Measurements from ENCODE around the gene UNC119B.
"Not testable (repeated sequence)": the region's sequence is repeated elsewhere in the genome, so short reads cannot be mapped to it uniquely, and the experiment has no call there.

UNC119B gene

DNA sequence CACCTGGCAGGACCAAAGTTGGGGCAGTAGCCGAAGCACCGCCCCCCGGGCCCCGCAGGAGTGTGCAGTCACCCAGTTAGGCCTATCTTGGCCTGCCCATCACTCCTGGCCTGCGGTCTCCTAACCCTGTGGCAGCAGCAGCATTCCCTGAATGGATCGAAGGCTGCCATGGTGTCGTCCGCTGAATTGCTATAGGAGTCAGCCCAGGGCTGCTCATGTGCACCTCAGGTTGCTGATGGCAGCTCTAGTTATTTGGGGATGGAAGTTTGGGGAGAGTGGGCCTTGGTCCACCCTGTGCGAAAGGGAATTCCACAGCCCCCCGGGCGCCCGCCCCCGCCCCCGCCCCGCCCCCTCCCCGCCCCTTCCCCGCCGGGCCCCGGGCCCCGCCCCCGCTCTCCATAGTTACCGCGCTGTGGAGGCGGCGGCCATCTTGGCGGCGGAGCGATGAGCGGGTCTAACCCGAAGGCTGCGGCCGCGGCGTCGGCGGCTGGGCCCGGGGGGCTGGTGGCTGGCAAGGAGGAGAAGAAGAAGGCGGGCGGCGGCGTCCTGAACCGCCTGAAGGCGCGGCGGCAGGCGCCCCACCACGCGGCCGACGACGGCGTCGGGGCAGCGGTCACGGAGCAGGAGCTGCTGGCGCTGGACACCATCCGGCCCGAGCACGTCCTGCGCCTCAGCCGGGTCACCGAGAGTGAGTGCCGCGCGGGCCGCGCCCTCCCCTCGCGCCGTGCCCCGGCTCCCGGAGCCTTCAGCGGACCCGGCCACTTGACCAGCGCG, at the start of gene UNC119B:
Gene UNC119B (plus strand): TSS at position 428 of the 774 bp plus-strand sequence. CDS start 17 bp downstream, at position 445.
- DNase-seq: peak; percentile 17

DNA sequence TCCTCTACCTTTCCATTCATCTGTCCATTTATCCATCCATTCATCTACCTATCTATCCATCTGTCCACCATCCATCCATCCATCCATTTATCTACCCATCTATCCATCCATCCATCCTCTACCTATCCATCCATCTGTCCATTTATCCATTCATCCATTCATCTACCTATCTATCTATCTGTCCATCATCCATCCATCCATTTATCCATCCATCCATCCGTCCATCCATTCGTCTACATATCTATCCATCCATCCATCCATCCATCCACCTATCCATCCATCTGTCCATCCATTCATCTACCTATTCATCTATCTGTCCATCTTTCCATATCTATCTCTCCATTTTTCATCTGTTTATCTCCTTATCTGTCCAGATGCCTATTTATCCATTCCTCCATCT, 48.8 kb upstream of the UNC119B start:
- no peak for DNase-seq

DNA sequence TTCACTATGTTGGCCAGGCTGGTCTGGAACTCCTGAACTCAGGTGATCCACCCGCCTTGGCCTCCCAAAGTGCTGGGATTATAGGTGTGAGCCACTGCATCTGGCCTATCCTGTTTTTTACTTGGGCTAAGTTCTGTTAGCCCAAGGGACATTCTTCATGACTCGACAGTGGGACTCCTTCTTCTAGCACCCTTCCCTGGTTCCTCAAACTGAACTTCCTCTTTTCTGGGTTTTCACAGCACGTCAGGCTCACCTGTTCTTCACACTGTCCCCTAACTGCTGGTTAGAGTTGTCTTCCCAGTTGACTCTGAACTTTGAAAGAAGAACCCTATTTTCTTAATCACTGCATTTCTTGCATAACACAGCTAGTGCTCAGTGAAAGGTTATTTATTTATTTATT, 47.4 kb upstream of the UNC119B start:
- no peak for DNase-seq

DNA sequence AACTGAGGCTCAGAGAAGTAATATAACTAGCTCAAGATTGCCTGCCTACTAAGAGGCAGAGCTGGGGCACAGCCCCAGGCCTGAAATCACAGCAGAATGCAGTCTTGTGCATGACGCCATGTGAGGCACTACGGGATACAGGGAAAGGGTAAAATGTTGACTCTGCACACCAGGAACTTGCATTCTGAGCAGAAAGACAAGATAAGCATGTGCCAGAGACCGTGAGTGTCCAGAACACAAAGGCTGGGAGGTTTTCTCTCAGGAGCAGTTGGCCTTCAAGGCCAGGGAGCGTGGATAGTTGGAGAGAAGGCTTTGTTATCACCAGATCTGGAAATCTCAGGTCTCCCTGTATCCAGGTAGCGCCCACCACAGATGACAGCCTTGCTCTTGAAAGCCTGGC, 46.5 kb upstream of the UNC119B start:
- DNase-seq: no peak

DNA sequence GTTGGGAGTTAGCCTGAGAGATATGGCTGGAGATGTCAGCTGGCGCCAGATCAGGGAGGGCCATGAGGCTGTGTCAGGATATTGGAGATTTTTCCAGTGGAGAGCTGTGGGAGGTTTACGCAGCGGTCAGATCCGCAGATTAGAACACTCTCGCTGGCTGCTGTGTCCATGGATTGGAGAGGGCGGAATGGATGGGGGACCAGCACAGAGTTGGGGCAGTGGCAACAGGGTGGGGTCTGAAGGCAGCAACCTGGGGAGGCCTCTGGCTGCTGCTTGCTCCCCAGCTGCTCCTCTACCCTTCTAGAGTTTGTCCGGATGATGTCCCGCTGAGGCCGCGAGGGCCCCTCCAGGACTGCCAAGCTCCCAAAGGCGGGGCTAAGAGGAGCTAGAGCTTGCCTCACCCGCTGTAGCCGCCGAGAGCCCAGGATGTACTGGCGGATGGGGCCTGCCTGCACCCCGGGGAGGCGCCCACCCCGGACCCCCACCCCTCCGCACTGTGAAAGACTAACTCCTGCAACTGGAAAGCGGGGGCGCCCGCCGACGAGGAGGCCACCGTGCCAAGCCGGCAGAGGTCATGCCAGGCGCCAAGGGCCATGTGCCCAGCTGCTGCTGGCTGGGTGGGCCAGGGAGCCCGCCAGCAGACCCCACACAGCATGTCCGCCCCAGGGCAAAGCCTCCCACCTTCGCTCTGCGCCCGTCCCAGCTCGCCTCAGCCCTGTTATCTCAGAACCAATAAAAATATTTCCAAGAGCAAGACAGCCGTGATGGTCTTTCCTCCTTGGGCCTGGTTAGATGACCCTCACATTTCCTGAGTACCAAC, 43.5 kb upstream of the UNC119B start:
- DNase-seq: no peak

DNA sequence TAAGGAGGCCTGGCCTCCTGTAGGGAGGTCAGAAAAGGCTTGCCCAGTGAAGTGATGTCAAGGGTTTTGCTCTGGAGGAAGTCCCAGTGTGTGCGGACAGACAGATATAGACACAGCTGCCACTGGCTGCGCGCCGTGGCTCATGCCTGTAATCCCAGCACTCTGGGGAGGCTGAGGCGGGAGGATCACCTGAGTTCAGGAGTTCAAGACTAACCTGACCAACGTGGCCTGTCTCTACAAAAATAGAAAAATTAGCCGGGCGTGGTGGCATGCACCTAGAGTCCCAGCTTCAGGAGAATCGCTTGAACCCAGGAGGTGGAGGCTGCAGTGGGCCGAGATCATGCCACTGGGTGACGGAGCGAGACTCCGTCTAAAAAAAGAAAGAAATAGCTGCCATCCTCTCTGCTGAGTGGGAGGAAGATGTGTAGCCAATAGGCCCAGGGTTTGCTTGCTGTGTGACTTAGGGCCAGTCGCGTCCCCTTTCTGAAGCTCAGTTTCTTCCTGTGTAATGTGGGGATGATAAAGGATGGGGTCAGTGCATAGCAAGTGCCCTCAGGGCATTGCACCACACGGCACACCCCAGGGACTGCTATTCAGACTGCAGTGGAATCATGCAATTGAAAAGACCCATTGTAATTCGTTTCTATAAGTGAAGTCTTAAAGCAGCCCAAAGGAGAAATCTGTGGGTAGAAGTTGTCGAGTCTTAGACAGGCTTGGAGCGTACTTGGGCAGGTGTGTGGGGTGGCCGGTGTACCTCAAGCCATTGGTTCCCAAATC, 42.0 kb upstream of the UNC119B start:
- no peak for DNase-seq

DNA sequence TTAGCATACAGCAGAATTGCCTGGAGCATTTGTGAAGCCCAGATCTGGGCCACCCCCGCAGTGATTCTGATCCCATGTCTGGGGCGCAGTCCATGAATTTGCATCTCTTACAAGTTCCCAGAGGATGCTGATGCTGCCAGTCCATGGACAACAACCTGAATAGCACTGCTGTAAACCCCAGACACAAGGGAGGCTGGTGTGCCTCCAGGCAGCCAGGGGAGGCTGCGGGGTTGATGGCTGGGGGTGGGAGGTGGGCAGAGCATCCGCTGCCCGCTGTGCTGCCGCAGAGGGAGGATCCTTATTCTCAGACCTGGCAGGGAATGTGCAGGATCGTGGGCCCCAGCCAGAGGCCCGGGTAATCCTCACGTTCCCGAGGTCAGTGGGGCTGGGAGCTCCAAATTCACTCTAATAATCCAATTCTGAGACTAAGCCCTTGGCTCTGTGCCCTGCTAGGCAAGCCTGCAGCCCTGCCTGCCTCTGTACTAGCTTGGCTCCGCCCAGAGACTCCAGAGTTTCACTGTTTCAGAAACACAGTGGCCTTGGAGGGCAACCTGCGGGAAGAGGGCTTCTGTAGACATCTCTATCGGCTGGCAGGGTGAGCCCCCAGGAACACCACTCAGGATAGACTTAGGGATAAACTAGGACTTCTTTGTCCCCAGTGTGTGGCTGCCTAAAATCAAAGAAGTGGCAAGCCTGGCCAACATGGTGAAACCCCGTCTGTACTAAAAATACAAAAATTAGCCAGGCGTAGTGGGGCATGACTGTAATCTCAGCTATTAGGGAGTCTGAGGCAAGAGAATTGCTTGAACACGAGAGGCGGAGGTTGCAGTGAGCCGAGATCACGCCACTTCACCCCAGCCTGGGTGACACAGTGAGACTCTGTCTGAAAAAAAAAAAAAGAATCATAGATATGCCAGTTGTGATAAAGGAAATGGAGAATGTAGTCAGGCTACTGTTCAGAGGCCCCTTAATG, 41.1 kb upstream of the UNC119B start:
- DNase-seq: no peak

DNA sequence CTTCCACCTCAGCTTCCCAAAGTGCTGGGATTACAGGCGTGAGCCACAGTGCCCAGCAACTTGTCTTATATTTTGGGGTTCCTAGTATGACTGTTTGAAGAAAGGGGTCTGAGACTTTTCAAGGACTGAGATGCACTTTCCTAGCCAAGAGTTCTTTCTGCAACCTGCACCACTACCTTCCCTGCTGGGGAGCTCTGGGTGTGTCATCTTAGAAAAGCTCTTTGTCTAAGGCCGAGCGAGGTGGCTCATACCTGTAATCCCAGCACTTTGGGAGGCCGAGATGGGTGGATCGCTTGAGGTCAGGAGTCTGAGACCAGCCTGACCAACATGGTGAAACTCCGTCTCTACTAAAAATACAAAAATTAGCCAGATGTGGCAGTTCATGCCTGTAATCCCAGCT, 40.0 kb upstream of the UNC119B start:
- not testable (repeated sequence) for DNase-seq

DNA sequence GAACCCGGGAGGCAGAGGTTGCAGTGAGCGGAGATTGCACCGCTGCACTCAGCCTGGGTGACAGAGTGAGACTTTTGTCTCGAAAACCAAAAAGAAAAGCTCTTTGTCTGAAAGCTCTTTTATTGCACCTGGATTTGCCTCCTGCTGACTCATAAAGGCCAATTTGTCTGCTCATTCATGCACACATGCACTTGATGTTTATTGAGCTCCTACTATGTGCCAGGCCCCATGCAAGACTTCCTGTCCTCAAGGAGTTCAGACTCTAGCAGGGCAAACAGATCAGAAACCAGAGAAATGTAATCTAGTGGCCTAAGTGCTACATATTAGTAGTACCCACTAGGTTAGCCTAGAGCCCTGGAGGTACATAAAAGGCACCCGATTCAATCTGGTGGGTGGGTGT, 39.6 kb upstream of the UNC119B start:
- DNase-seq: no peak

DNA sequence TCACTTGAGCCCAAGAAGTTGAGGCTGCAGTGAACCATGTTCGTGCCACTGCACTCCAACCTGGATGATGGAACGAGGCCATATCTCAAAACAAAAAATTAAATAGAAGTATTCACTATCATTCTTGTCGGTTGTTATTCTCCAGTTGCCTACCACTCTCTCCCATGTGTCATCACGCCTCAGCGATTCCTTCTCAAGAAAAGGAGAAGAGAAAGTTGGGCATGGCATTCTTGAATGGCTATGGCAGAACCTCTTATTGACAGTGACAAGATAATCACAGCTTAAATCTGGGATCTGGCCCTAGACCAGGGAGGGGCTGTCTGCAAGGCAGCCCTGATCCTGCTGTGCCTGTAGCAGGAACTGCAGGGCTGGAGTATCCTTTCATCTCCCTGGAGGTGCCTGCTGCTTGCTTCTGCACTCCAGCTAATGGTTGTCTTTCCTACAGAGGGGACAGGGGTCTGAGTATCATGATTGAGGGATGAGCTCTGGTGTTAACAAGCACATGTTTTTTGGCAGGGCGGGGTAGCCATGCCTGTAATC, 36.1 kb upstream of the UNC119B start:
- DNase-seq: no peak

DNA sequence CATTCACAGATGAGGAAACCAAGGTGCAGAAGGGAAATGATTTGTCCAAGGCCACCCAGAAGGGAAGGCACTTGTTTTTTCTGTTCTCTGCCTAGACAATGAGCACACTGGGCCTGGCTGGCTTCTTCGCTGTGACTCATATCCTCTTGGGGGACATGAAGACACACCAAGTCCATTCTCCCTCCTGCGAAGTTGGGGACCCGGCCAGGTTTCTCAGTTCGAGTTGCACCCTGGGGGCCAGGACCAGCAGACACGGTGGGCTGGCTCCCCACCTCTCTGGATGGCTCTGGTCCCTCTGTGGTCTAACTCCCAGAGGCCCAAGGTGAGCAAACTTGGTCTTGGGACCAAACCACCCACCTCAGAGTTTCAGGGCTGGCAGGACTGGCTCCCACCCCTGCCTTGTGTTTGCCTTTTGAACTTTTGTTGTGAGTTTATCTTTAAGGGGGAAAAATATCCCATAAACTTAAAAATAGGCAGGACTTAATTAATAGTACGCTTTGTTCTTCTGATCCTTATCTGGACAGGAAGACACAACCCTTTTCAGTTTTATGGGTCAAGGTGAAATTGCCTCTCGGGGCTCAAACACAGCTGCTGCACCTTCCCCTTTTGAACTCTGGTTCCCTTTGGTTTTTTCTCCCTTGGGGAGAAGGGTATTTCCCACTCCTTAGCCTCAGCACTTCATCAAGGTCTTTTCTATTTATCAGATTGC, 32.3 kb upstream of the UNC119B start:
- DNase-seq: no peak

DNA sequence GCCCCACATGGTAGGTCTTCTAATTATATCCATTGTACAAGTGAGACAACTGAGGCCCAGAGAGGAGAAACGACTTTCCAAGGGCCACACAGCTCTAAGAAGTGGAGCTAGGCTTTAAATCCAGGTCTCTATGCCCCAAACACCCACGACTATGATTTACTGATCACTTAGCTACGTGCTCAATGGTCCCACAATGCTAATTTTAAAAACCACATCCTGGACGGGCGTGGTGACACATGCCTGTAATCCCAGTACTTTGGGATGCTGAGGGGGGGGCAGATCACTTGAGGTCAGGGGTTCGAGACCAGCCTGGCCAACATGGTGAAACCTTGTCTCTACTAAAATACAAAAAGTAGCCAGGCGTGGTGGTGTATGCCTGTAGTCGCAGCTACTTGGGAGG, 31.7 kb upstream of the UNC119B start:
- DNase-seq: no peak

DNA sequence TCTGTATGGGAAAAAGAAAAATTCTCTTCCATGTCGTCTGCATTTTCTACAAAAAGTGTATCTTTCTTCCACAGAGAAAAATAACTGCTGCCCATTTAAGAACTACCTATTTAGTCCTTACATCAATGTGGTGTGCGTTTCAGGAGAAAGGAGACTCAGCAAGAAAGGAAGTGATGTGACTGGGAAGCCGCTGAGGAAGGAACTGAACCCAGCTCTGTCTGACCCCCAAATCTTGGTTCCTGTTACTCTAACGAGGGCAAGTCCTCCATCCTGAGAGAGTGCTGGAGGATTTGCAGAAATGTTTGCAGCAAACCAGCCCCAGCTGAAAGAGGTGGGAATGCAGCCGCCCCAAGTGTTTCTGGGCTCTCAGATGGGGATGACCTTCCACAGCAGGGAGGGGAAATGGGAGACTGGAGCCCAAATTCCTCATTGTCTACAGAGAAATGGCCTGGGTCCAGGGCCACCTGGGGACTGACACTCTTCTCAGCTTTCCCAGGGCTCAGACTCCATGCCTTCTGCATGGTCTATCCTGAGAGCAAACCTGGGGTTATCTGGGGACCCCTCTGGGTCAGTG, 30.0 kb upstream of the UNC119B start:
- no peak for DNase-seq

DNA sequence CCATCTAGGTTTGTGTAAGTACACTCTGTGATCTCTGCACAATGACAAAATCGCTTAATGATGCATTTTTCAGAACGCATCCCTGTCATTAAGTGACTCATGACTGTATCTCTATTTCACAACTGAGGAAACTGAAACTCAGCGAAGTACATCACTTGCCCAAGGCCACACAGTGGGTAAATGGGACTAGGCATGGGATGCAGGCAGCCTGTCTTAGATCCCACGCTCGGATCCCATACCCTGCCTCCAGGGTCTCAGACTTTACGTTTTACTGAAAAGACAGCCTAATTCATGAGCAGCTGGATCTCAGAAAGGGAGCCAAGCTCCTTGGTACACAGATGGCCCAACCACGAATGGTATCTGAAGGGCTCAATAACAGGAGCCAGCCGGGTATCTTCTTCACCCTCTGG, 25.7 kb upstream of the UNC119B start:
- no peak for DNase-seq

DNA sequence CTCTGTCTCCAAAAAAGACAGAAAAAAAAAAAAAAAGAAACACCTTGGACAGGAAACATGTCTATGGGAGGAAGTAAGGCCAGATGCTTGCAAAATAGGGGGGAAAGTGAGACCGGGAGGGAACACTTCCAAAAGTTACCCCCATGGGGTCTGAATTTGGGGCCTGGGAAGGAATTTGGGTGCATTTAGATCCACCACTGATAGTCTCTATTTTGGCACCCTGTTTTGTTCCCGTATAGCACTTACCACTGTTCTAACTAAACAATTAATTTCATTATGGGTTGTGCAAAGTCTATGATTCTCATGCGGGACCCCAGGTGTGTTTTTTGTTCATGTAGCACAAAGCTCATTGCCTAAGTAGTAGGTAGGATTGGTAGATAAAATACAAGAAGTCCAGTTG, 24.7 kb upstream of the UNC119B start:
- no peak for DNase-seq

DNA sequence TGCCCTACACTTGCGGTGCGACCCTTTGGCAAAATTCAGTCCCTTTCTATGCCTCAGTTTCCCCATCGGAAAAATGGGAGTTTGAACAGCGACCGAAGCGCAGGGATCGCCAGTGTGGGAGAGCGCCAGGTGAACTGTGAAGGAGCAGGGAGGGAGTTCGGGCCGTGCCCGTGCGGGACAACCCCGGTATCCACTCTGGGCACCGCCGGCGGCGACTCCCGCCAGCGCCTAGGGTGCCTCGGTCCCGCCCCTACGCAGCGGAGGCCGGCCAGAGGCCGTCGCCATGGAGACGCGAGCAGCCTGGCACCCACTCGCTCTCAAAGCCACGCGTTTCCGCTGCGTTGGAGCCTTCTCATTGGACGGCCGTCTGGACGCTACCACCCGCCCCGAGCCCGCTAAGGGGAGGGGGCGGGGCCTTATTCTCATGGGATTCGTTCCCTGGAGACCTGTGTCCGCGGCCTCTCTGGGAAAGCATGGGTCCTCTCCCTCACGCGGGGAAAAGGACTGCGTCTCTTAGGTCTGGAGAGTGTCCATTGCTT, 24.0 kb upstream of the UNC119B start:
- peak; percentile 96 for DNase-seq

DNA sequence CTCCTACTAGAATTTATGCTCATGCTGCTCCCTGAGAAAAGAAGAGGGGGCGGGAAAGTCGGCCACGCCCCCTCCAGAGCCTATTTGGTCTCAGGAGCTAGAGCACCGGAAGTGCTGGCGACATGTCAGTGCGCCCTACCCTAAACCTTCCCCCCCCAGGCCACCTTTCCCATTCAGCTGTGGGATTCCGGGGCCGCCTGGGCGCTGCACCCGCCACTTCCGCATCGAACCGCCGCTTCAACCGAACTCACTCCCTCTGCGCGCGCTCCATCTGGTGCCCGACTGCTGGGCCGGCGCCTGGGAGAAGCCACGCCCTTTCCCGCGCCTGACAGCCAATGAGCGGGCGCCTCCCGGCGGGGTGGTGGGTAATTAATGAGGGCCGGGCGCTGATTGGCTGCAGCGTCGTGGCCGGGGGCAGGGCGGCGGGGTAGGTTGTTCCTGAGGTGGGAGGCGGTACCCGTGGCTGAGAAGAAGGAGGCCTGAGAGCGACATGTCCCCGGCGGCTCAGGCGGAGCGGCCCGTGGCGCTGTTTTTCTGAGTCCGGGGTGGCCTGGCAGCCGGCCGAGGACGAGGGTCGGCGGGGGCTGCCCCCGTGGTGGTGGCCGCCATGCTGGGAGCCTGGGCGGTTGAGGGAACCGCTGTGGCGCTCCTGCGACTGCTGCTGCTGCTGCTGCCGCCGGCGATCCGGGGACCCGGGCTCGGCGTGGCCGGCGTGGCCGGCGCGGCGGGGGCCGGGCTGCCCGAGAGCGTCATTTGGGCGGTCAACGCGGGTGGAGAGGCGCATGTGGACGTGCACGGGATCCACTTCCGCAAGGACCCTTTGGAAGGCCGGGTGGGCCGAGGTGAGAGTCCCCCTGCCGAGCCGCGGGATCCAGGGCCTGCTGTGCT, 23.3 kb upstream of the UNC119B start, which contains the start of gene MLEC:
Gene MLEC (plus strand): TSS at position 460 of the 888 bp plus-strand sequence. CDS start 148 bp downstream, at position 608.
- peak; percentile 96 for DNase-seq

DNA sequence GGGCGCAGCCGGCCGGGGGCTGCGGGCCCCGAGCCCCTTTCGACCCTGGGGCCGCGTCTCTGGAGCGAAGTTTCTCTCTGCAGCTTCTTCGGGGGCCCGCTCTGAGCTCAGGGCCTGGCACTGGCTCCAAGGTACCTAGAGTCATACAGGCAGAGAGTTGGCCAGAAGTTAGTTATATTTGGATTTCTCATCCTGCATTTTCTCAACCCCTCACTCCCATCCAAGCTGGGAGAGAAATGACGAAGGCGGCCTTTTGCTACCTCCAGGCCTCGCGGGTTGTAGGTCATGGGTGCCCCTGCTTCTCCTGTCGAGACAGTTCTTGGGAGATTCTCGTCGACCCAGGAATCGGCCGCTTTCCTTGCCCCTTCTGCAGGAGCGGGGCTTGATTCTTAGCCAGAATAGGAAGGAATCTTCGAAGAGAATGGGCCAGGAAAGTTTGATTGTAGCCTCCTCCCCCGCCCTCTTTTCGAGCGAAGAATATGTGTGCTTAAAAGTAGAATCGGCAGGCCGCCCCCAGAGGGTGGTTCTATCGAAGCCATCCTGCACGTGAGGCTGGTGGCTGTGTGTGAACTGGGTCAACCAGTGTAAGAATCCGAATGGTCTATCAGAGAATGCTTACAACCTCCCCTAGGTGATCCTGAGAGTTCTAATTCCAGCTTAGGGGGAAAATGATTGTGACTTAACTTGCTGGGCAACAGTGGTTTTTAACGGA, 22.5 kb upstream of the UNC119B start:
- DNase-seq: no peak

All from NCI-H1092 treated with DMSO at 0.1 percent for 48 hours (cell line).